Bronchial epithelial cell (primary cell): ENCODE results near the gene ZDHHC11B. TPM values are rescaled to one million over a fixed set of nuclear protein-coding genes. Genes with fewer than 3 reads are reported as not detected.
A peak's percentile ranks its signal among the peaks of the same experiment; 100 is the strongest.

Experiments used
- DNase-seq: peaks from one replicate; pipeline ENCODE4 v3.0.0-alpha.2; 2010; ENCODE audit warnings: low read depth
- FAIRE-seq: peaks from 2 replicates; lab custom pipeline; 2011; peaks lifted over from hg19 to GRCh38; lab: Jason Lieb, UNC
- H3K27me3 ChIP-seq: 2 replicates; pipeline ENCODE4 v1.5.1; 2011; ENCODE audit warnings: low read length; ENCODE audit not compliant: control insufficient read depth, insufficient read depth
- H3K36me3 ChIP-seq: 2 replicates; pipeline ENCODE4 v1.5.1; 2011; ENCODE audit warnings: low read length; ENCODE audit not compliant: control insufficient read depth, insufficient read depth
- H3K4me3 ChIP-seq: 2 replicates; pipeline ENCODE4 v1.5.1; 2011; ENCODE audit warnings: mild to moderate bottlenecking, low read depth, low read length, control low read depth
- total RNA-seq: library from RNA; depleted of rRNA; stranded (reverse); fragments of >200 nt; gene quantifications from 2 replicates; pipeline ENCODE4 v1.2.1, GENCODE V29; 2014
- TF ChIP-seq, protein P1 (sequence below): IDR thresholded peaks from 2 replicates; pipeline ENCODE4 v1.5.1; 2011; ENCODE audit warnings: mild to moderate bottlenecking, moderate library complexity, low read length, control low read depth, inconsistent platforms; ENCODE audit not compliant: insufficient read depth, severe bottlenecking

Gene ZDHHC11B
- total RNA-seq, 1 donor from 2014 or later: under 0.01 TPM

DNA sequence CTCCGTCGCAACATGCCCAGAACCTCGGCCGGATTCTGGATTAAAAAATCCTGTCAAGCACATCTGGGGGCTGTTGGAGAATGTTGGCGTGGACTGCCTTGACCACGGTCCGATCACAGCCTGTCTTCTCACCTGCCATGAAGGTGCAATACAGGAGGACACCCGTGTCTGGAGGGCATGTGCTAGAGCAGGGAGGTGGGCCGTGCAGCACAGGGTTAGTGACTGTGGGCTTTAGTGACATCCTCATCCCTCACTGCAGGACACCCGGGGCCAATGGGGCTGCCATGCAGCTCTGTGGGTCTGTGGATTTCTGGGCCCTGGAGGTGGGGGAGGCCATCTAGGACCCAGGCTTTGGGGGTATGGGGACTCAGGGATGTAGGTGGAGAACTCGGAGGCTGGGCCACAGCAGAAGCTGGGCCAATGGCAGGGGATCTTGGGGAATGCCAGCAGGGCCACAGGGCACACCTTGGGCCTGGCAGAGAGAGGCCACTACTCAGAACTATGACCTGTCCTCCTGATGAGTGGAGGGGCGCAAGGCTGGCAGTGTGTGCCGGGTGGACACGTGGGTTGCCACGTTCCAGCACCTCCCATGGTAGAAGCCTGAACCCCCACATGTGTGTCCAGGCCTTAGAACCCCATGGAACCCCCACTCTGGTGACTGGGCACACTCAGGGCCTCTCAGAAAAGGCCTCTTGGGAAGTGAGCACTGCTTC, 23.3 kb downstream of the ZDHHC11B start:
- TF ChIP-seq, protein P1, sequence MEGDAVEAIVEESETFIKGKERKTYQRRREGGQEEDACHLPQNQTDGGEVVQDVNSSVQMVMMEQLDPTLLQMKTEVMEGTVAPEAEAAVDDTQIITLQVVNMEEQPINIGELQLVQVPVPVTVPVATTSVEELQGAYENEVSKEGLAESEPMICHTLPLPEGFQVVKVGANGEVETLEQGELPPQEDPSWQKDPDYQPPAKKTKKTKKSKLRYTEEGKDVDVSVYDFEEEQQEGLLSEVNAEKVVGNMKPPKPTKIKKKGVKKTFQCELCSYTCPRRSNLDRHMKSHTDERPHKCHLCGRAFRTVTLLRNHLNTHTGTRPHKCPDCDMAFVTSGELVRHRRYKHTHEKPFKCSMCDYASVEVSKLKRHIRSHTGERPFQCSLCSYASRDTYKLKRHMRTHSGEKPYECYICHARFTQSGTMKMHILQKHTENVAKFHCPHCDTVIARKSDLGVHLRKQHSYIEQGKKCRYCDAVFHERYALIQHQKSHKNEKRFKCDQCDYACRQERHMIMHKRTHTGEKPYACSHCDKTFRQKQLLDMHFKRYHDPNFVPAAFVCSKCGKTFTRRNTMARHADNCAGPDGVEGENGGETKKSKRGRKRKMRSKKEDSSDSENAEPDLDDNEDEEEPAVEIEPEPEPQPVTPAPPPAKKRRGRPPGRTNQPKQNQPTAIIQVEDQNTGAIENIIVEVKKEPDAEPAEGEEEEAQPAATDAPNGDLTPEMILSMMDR: no peak
- peaks cover 4% of the 10 kb centered on the region for H3K27me3 ChIP-seq
- H3K4me3 ChIP-seq: no peak overlapping the region
- no peak for DNase-seq
- FAIRE-seq: no peak
- no peaks in the 10 kb centered on the region for H3K36me3 ChIP-seq

DNA sequence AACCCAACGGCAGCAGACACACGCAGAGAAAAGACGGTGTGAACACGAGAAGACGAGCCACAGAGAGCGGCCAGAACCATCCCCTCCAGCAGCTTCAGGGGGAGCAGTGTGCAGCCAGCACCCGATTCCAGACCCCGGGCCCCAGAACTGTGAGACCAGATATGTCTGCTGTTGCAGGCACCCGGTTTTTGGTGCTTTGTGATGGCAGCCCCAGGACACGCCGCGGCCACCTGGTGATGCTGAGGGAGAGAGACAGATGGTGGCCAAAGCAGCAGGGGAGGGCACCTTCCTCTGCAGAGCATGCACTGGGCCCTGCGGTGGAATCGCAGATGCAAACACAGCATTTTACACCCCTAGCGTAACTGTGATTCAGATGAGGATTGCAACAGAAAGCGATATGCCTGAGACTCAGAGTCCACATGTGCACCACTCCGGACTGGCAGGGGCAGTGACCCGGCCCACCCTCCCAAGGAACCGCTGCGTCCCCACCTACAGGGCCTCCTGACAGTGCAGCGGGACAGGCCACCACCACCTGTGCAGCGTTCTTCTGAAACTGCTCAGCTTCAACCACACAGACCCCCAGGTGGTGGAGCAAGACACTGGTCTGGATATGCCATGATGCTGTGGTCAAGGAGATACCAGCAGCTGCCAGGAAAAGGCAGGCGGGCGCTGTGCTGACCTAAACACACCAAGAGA, 24.0 kb downstream of the ZDHHC11B start:
- no peaks in the 10 kb centered on the region for H3K36me3 ChIP-seq
- H3K4me3 ChIP-seq: no peak overlapping the region
- DNase-seq: no peak
- no peak for FAIRE-seq
- TF ChIP-seq, protein P1: no peak
- H3K27me3 ChIP-seq: peaks cover 4% of the 10 kb centered on the region

DNA sequence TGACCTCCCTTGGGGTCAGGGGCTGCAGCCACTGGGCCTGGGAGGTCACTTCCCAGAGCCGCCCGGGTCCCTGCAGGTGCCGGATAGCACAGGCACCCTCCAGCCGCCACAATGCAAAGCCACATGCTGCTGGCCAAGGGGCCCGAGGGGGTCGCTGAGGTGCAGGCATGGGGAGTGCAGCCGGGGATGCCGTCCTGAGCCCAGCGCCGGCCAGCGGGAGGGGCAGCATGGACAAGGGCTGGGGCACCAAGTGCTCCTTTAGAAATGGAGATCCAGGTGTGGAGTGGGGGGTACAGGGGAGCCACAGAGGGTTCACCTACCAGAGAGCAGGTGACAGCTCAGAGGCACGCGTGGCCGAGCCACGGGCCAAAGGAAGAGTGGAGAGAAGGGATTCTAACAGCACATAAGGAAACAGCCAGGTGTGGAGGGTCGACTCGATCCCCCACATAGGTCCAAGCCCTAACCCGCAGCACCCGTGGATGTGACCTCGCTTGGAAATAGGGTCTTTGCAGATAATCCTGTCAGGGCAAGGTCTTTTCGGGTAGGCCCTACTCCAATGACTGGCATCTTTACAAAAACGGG, 24.7 kb downstream of the ZDHHC11B start:
- TF ChIP-seq, protein P1: no peak
- Histone ChIP-seq H3K4me3 (no peak overlapping the region), H3K36me3 (no peaks in the 10 kb centered on the region), H3K27me3 (peaks cover 4% of the 10 kb centered on the region)
- no peak for FAIRE-seq
- no peak for DNase-seq

DNA sequence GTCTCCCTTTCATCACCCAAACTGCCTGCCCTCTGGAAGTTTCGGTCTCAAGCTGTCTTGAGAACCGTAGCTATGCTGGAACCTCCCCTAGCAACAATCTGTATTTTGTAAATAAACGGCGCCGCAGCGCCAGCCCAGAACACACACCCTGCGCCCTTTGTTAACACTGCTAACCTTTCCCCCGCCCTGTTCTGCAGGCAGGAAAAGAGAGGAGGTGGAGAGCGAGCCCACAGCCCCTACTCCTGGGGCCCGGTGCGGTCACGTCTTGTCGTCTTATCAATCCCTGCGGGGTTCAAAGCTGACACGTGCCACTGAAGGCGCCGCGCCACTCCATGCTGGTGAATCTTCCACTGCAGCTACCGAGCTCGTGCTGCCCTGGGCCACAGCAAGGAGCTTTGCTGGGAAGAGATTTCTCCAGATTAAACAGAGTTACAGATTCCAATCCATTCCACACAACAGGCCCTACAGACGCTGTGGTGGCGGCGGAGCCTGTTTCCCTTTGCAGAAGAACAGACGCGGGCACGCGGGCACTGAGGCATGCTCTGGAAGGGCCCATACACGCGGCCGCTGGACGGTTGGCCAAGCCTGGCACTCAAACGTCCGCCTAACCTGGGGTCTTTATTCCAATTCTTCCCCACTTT, 25.3 kb downstream of the ZDHHC11B start:
- FAIRE-seq (no peak), DNase-seq (peak; percentile 76)
- Histone ChIP-seq H3K27me3 (peaks cover 4% of the 10 kb centered on the region), H3K4me3 (peak overlapping the region; percentile 2), H3K36me3 (no peaks in the 10 kb centered on the region)
- TF ChIP-seq, protein P1: no peak

DNA sequence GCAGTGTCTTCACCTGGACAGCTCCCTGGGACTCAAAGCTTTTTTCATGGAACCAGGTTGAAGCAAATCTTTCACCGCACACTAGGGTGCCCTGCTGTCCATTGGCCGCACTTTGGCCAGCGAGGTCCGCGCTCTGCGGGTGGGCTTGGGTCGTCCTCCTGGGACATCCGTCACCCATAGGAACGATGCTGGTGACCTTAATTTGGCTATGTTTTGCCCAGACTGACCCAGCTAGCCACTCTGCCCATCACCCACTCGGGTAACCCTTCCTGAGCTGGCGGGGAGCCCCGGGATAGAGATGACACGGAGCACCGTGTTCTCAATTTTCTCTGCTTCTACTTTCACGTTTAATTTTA, 25.9 kb downstream of the ZDHHC11B start:
- Histone ChIP-seq H3K27me3 (peaks cover 4% of the 10 kb centered on the region), H3K36me3 (no peaks in the 10 kb centered on the region), H3K4me3 (no peak overlapping the region)
- DNase-seq: no peak
- FAIRE-seq: no peak
- TF ChIP-seq, protein P1: no peak
